CD4-positive, alpha-beta T cell treated with Interleukin-21 for 1 hour (primary cell): Measurements from ENCODE around the gene VEZF1.

Experiments
- DNase-seq: peaks from one replicate; pipeline ENCODE4 v3.0.0-alpha.2; 2020

VEZF1 gene

GRCh38 chr17:57999010-57999495 is 11.0 kb upstream of the VEZF1 start:
- no peak for DNase-seq

- no peak for DNase-seq
Measured at GRCh38 chr17:57997085-57997809, 9.2 kb upstream of the VEZF1 start.

GRCh38 chr17:57995076-57995956 is 7.3 kb upstream of the VEZF1 start:
- DNase-seq = peak; percentile 73

GRCh38 chr17:57994436-57994835 is 6.4 kb upstream of the VEZF1 start:
- no peak for DNase-seq

GRCh38 chr17:57993471-57994365 is 5.7 kb upstream of the VEZF1 start:
- DNase-seq = no peak

- DNase-seq = no peak
Measured at GRCh38 chr17:57991537-57991936, 3.5 kb upstream of the VEZF1 start.

GRCh38 chr17:57990037-57990436 is 2.0 kb upstream of the VEZF1 start:
- DNase-seq = no peak

- no peak for DNase-seq
Measured at GRCh38 chr17:57988301-57989250, 522 bp upstream of the VEZF1 start.

- peak; percentile 49 for DNase-seq
Measured at GRCh38 chr17:57986841-57987580, 1.0 kb downstream of the VEZF1 start.

- no peak for DNase-seq
Measured at GRCh38 chr17:57985675-57985974, 2.4 kb downstream of the VEZF1 start.

GRCh38 chr17:57984936-57985674 is 2.9 kb downstream of the VEZF1 start:
- no peak for DNase-seq

- DNase-seq = no peak
Measured at GRCh38 chr17:57984261-57984890, 3.7 kb downstream of the VEZF1 start.

- no peak for DNase-seq
Measured at GRCh38 chr17:57983446-57983845, 4.6 kb downstream of the VEZF1 start.

- DNase-seq = peak; percentile 46
Measured at GRCh38 chr17:57982452-57983170, 5.4 kb downstream of the VEZF1 start.

GRCh38 chr17:57980522-57980921 is 7.5 kb downstream of the VEZF1 start:
- no peak for DNase-seq

- no peak for DNase-seq
Measured at GRCh38 chr17:57979076-57979475, 9.0 kb downstream of the VEZF1 start.

GRCh38 chr17:57976594-57976993 is 11.5 kb downstream of the VEZF1 start:
- no peak for DNase-seq

GRCh38 chr17:57975044-57975443 is 13.0 kb downstream of the VEZF1 start:
- no peak for DNase-seq
